ENCODE results near the gene BRD1.

BRD1 gene

DNA sequence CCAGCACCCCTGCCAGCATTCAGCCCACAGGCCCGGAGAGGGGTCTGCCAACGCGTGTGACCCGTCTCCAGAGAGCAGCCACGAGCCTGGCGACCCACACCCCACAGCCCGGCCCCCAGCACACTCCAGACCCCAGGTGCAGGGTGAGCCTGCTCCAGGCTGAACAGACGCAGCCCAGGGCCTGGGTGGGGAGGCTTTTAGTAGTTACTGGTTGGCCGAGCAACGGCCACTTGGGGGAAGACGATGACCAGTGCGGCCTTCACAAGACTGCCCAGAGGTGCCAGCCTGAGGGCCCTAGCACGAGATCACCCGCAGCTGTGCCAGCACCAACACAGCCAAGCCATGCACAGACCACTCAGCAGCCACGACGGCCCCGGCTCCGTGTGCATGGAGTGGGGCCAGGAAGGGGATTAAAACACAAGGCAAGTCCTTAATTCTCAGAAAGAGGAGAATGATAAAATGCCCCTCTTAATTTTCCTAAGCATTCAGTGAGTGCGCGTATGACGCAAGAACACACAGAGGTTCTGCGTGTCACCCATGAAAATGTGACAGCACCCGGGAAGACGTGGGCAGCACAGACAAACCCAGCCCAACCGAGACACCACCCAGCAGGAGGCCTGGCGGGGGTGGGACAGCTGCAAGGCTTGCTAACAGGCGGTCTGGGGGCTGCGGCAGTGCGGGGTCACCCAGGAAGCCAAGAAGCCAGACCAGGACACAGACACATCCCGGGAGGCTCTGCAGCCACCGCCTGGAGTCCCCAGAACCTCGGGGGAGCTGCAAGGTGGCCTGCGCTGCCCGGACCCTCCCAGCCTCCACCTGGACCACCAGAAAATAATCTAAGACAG, 47.6 kb downstream of the BRD1 start:
- Mint-ChIP-seq H3K9me3 (no peaks in the 10 kb centered on the region), H3K27me3 (no peaks in the 10 kb centered on the region), H3K36me3 (ENCODE audit: low read depth) (peaks cover 63% of the 10 kb centered on the region), H3K4me3 (no peak overlapping the region), H3K27ac (peak overlapping the region; percentile 11), H3K4me1 (ENCODE audit: low read depth) (peaks cover 21% of the 10 kb centered on the region)
- no peak for DNase-seq

DNA sequence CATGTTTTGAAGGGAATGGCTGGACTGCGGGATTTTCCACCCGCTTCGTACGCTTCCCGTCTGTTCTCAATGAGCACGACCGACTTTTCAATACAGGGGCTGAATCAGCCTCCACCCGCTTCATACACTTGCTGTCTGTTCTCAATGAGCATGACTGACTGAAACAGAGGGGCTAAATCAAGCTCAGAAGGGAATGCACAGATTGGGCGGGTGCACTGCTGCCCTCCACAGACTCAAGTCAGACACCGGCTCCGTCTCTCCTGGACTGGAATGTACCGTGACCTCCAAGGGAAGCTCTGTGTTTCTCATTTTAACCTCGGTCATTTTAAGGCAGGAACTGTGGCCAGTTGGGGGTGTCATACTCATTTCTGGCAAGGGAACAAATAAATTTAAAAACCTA, 48.5 kb downstream of the BRD1 start:
- peaks cover 64% of the 10 kb centered on the region for H3K36me3 Mint-ChIP-seq (ENCODE audit: low read depth)
- H3K27me3 Mint-ChIP-seq = no peaks in the 10 kb centered on the region
- H3K9me3 Mint-ChIP-seq = no peaks in the 10 kb centered on the region
- peaks cover 21% of the 10 kb centered on the region for H3K4me1 Mint-ChIP-seq (ENCODE audit: low read depth)
- H3K4me3 Mint-ChIP-seq = no peak overlapping the region
- no peak for DNase-seq
- H3K27ac Mint-ChIP-seq = peak overlapping the region; percentile 16

DNA sequence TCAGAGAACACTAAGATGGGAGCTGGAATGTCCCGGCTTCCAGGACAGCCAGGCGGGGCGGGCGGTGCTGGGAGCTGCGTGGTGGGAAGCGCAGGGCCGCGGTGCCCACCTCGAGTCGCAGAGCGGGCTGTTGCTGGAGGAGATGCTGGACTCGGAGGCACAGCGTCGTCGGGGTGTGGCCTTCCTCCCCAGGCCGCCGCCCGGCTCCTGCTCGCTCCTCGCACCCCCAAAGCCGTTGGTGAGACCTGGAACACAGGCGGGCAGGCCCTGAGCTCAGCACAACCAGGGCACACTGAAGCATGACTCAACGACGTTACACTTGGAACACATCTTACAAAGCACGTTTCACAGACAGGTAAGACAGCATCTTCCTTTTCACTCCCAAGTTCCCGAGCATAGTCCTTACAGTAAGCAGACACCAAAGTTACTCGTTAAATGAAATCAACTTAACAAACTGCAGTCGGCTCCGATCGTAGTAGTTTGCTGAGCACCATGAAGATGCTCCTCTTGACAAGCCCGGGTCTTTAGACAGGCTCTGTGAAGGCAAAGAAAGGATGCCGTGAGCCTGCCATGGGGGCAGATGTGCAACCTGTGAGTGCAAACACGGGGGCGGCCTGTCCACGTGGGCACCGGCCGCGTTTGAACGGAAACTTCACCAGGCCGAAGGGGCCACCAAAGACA, 50.0 kb downstream of the BRD1 start:
- H3K27ac Mint-ChIP-seq = no peak overlapping the region

GRCh38 chr22:49776891-49777290, 50.8 kb downstream of the BRD1 start:
- DNase-seq = no peak
- Mint-ChIP-seq H3K27me3 (no peaks in the 10 kb centered on the region), H3K9me3 (no peaks in the 10 kb centered on the region), H3K27ac (no peak overlapping the region), H3K36me3 (ENCODE audit: low read depth) (peaks cover 69% of the 10 kb centered on the region), H3K4me1 (ENCODE audit: low read depth) (peaks cover 17% of the 10 kb centered on the region), H3K4me3 (no peak overlapping the region)

More for the DNA sequence above, 50.0 kb downstream of the BRD1 start:
- Mint-ChIP-seq H3K9me3 (no peaks in the 10 kb centered on the region), H3K4me3 (no peak overlapping the region), H3K36me3 (ENCODE audit: low read depth) (peaks cover 64% of the 10 kb centered on the region), H3K27me3 (no peaks in the 10 kb centered on the region), H3K4me1 (ENCODE audit: low read depth) (peaks cover 22% of the 10 kb centered on the region)
- no peak for DNase-seq

- Mint-ChIP-seq H3K4me3 (no peak overlapping the region), H3K27ac (no peak overlapping the region), H3K27me3 (no peaks in the 10 kb centered on the region), H3K9me3 (no peaks in the 10 kb centered on the region), H3K4me1 (ENCODE audit: low read depth) (peaks cover 15% of the 10 kb centered on the region), H3K36me3 (ENCODE audit: low read depth) (peaks cover 65% of the 10 kb centered on the region)
- no peak for DNase-seq
Observed at GRCh38 chr22:49775867-49776511, 51.7 kb downstream of the BRD1 start.

- peak overlapping the region; percentile 52 for H3K27ac Mint-ChIP-seq
- H3K36me3 Mint-ChIP-seq (ENCODE audit: low read depth) = peaks cover 65% of the 10 kb centered on the region
Observed at GRCh38 chr22:49775191-49775866, 52.3 kb downstream of the BRD1 start.

DNA sequence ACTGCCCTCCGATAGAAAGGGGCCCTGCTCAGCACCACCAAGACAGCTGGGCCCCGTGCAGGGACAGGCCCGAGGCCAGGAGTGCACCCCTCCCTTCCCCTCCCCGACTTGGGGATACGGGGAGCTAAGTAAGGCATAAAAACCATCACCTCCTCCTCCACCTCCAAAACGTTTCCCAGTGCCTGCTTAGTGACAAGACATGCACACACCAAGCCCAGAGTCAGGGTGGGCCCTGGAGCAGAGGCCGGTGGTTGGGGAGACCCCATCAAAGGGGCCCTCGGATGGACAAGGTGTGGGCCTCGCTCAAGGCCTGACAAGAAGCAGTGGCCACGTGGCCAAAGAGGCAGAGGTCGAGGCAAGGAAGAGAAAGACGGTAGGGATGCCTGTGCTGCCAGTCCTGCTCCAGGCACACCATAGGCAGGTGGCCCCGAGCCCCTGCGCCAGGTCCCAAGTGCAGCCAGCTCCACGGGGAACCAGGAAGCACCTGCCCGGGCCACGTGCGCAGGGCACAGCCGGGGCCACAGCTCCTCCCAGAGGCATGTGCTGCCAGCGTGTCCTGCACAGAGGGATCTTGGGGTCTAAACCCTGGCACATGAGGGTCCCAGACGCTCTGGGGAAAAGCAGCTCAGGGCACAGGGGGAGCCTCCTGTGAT, 53.0 kb downstream of the BRD1 start:
- peak overlapping the region; percentile 73 for H3K27ac Mint-ChIP-seq
- H3K9me3 Mint-ChIP-seq = no peaks in the 10 kb centered on the region
- H3K36me3 Mint-ChIP-seq (ENCODE audit: low read depth) = peaks cover 63% of the 10 kb centered on the region
- H3K27me3 Mint-ChIP-seq = no peaks in the 10 kb centered on the region
- no peak overlapping the region for H3K4me3 Mint-ChIP-seq
- no peak for DNase-seq
- peaks cover 14% of the 10 kb centered on the region for H3K4me1 Mint-ChIP-seq (ENCODE audit: low read depth)

More at GRCh38 chr22:49775191-49775866, 52.3 kb downstream of the BRD1 start:
- no peak for DNase-seq
- Mint-ChIP-seq H3K9me3 (no peaks in the 10 kb centered on the region), H3K27me3 (no peaks in the 10 kb centered on the region), H3K4me1 (ENCODE audit: low read depth) (peaks cover 18% of the 10 kb centered on the region), H3K4me3 (no peak overlapping the region)

DNA sequence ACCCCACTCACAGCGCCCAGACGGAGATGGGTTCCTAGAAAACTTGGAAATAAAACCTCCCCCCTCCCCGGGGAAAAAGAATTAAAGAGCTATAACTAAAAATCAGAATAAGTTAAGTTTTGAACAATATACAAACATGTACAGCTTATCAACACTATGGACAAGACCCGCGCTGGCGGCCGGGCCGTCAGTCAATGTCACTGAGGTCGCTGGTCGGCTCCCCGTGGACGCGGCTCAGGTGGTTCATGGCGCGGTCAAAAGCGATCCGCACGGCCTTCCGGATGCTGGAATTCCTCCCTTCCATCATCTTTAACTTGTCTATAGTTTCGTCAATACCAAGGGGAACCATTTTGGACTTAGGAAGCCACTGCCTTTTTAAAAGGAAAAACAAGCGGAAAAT, 53.6 kb downstream of the BRD1 start:
- peaks cover 12% of the 10 kb centered on the region for H3K4me1 Mint-ChIP-seq (ENCODE audit: low read depth)
- no peaks in the 10 kb centered on the region for H3K9me3 Mint-ChIP-seq
- H3K27ac Mint-ChIP-seq = no peak overlapping the region
- H3K27me3 Mint-ChIP-seq = no peaks in the 10 kb centered on the region
- H3K36me3 Mint-ChIP-seq (ENCODE audit: low read depth) = peaks cover 58% of the 10 kb centered on the region
- H3K4me3 Mint-ChIP-seq = no peak overlapping the region
- no peak for DNase-seq

DNA sequence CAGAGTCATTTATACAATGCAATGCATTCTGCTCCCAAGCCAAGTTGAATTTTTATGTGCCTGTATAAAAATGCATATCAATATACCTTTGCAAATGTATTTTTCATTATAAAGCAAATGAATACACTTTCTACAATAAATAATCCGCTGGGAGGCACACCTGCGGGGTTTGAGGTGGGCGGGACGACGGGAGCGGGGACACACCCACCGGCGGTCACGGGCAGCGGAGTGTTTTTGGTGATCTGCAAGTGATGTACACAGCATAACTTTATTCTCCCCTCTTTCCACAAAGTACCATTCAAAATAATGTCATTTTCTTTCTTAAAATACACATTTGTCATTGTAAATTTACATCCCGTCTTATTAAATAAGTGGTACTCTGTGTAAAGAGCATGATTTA, 54.1 kb downstream of the BRD1 start:
- H3K9me3 Mint-ChIP-seq = no peaks in the 10 kb centered on the region
- peaks cover 12% of the 10 kb centered on the region for H3K4me1 Mint-ChIP-seq (ENCODE audit: low read depth)
- H3K27ac Mint-ChIP-seq = no peak overlapping the region
- no peak overlapping the region for H3K4me3 Mint-ChIP-seq
- DNase-seq = no peak
- peaks cover 56% of the 10 kb centered on the region for H3K36me3 Mint-ChIP-seq (ENCODE audit: low read depth)
- H3K27me3 Mint-ChIP-seq = no peaks in the 10 kb centered on the region

- H3K4me3 Mint-ChIP-seq = no peak overlapping the region
- H3K9me3 Mint-ChIP-seq = no peaks in the 10 kb centered on the region
- H3K4me1 Mint-ChIP-seq (ENCODE audit: low read depth) = peaks cover 12% of the 10 kb centered on the region
Observed at GRCh38 chr22:49772692-49773091, 55.0 kb downstream of the BRD1 start.

GRCh38 chr22:49771266-49772065, 56.2 kb downstream of the BRD1 start:
- H3K27ac Mint-ChIP-seq = peak overlapping the region; percentile 26
- H3K9me3 Mint-ChIP-seq = peaks cover 6% of the 10 kb centered on the region
- no peaks in the 10 kb centered on the region for H3K27me3 Mint-ChIP-seq
- no peak overlapping the region for H3K4me3 Mint-ChIP-seq
- no peak for DNase-seq
- peaks cover 14% of the 10 kb centered on the region for H3K4me1 Mint-ChIP-seq (ENCODE audit: low read depth)
- H3K36me3 Mint-ChIP-seq (ENCODE audit: low read depth) = peaks cover 43% of the 10 kb centered on the region

More at GRCh38 chr22:49772692-49773091, 55.0 kb downstream of the BRD1 start:
- peak overlapping the region; percentile 59 for H3K27ac Mint-ChIP-seq
- peaks cover 48% of the 10 kb centered on the region for H3K36me3 Mint-ChIP-seq (ENCODE audit: low read depth)
- H3K27me3 Mint-ChIP-seq = no peaks in the 10 kb centered on the region
- no peak for DNase-seq

GRCh38 chr22:49770547-49771265, 57.0 kb downstream of the BRD1 start:
- Mint-ChIP-seq H3K36me3 (ENCODE audit: low read depth) (peaks cover 39% of the 10 kb centered on the region), H3K9me3 (peaks cover 6% of the 10 kb centered on the region), H3K4me3 (no peak overlapping the region), H3K27ac (no peak overlapping the region), H3K4me1 (ENCODE audit: low read depth) (peaks cover 14% of the 10 kb centered on the region), H3K27me3 (no peaks in the 10 kb centered on the region)
- no peak for DNase-seq
